ENCODE results near the gene PCBP3. TPM values are rescaled to one million over a fixed set of nuclear protein-coding genes. Genes with fewer than 3 reads are reported as not detected.

Gene PCBP3
- total and polyA plus RNA-seq, 2 of the 8 experiments (the other 6 are each of a cell fraction or from before 2014, with no cell fraction given) = 3.5 to 6.3 TPM

GRCh38 chr21:45856906-45857305, 213.4 kb downstream of the PCBP3 start (continued):
- no peak for TF ChIP-seq CHD7 (IDR thresholded peaks at IDR 0.05; ENCODE audit: insufficient replicate concordance, low read length)
